WI38 (cell line): ENCODE measurements around the gene POLD4.

Experiments used
- H3K4me3 ChIP-seq: 2 replicates; pipeline ENCODE4 v1.5.1; 2011; ENCODE audit warnings: low read depth, mild to moderate bottlenecking, control low read depth, low read length
- CTCF ChIP-seq: IDR thresholded peaks from 2 replicates; pipeline ENCODE4 v1.5.1; 2012; ENCODE audit warnings: low read depth, mild to moderate bottlenecking, control low read depth, low read length

The POLD4 gene

GRCh38 chr11:67309166-67309565 is 44.2 kb downstream of the POLD4 start:
- no peak overlapping the region for H3K4me3 ChIP-seq
- TF ChIP-seq CTCF: no peak

GRCh38 chr11:67308031-67308866 is 45.1 kb downstream of the POLD4 start:
- no peak overlapping the region for H3K4me3 ChIP-seq
- no peak for TF ChIP-seq CTCF

GRCh38 chr11:67307545-67308001 is 45.8 kb downstream of the POLD4 start:
- TF ChIP-seq CTCF: no peak
- H3K4me3 ChIP-seq: no peak overlapping the region

DNA sequence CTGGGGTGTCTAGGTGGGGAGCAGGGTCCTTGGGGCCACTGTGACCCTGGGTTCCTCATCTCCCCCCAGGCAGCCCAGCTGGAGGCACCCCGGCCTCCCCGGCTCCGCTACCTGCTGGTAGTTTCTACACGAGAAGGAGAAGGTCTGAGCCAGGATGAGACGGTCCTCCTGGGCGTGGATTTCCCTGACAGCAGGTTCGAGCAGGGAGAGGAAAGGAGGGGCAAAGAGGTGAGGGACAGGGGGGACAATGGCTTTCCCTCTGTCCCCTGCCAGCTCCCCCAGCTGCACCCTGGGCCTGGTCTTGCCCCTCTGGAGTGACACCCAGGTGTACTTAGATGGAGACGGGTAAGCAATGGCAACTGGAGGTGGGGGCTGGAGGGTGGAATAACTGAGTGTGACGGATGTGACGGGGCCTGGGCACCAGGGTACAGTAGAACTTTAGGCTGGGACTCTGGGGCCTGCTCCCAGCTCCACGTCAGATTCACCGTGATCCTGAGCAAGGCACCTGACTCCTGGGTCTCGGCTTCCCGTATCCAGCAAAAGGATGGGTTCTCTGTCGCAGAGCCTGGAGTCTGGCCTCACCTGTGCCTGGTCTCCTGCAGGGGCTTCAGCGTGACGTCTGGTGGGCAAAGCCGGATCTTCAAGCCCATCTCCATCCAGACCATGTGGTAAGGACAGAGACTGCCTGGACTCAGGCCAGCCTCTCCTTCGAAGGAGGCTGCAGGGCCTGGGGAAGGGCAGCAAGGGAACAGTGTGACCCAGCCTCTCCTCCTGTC is 46.4 kb downstream of the POLD4 start:
- no peak overlapping the region for H3K4me3 ChIP-seq
- no peak for TF ChIP-seq CTCF

DNA sequence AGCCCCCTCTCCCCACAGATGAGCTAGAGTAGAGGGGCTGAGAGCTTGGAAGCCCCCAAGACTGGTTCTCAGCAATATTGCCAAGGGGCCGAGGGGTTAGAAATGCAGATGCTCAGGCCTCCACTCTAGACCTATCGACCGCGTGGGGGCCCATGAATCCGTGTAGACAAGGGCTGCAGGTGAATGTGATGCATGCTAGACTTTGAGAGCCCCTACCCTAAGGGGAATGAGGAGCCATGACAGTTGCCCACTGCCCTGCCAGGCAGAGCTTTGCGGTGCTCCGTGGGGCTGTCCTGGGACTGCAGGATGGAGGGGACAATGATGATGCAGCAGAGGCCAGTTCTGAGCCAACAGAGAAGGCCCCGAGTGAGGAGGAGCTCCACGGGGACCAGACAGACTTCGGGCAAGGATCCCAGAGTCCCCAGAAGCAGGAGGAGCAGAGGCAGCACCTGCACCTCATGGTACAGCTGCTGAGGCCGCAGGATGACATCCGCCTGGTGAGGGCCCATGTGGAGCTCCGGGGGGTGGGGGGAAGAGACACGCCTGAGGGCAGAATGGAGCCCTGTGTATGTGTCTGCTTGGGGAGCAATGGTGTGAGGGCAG is 48.7 kb downstream of the POLD4 start:
- H3K4me3 ChIP-seq: peak overlapping the region; percentile 74
- no peak for TF ChIP-seq CTCF

GRCh38 chr11:67303835-67304411 is 49.4 kb downstream of the POLD4 start:
- peak overlapping the region; percentile 74 for H3K4me3 ChIP-seq
- TF ChIP-seq CTCF: no peak
